Measurements from ENCODE around the gene UBE2R2.
A peak's percentile ranks its signal among the peaks of the same experiment; 100 is the strongest.
"Not testable (repeated sequence)": the region's sequence is repeated elsewhere in the genome, so short reads cannot be mapped to it uniquely, and the experiment has no call there.

Gene UBE2R2

GRCh38 chr9:33843312-33843961 is 26.5 kb downstream of the UBE2R2 start:
- DNase-seq, result no peak

GRCh38 chr9:33846231-33846630 is 29.3 kb downstream of the UBE2R2 start:
- DNase-seq, result no peak

- DNase-seq, result not testable (repeated sequence)
Measured at GRCh38 chr9:33847894-33848205, 30.9 kb downstream of the UBE2R2 start.

- DNase-seq, result no peak
Measured at GRCh38 chr9:33850267-33850629, 33.3 kb downstream of the UBE2R2 start.

GRCh38 chr9:33850677-33851076 is 33.7 kb downstream of the UBE2R2 start:
- no peak for DNase-seq

- DNase-seq, result no peak
Measured at GRCh38 chr9:33851301-33851700, 34.3 kb downstream of the UBE2R2 start.

- DNase-seq, result peak; percentile 45
Measured at GRCh38 chr9:33852216-33852826, 35.4 kb downstream of the UBE2R2 start.

- DNase-seq, result no peak
Measured at GRCh38 chr9:33856247-33856646, 39.3 kb downstream of the UBE2R2 start.

GRCh38 chr9:33858423-33858822 is 41.5 kb downstream of the UBE2R2 start:
- no peak for DNase-seq

- DNase-seq, result no peak
Measured at GRCh38 chr9:33860200-33860871, 43.4 kb downstream of the UBE2R2 start.

GRCh38 chr9:33861917-33862453 is 45.0 kb downstream of the UBE2R2 start:
- no peak for DNase-seq

GRCh38 chr9:33863027-33863426 is 46.1 kb downstream of the UBE2R2 start:
- DNase-seq, result not testable (repeated sequence)

- DNase-seq, result no peak
Measured at GRCh38 chr9:33867747-33868439, 50.9 kb downstream of the UBE2R2 start.

GRCh38 chr9:33868440-33868973 is 51.5 kb downstream of the UBE2R2 start:
- DNase-seq, result no peak

GRCh38 chr9:33869243-33869642 is 52.3 kb downstream of the UBE2R2 start:
- not testable (repeated sequence) for DNase-seq

GRCh38 chr9:33877727-33878489 is 60.9 kb downstream of the UBE2R2 start:
- DNase-seq, result no peak

- no peak for DNase-seq
Measured at GRCh38 chr9:33878691-33879366, 61.9 kb downstream of the UBE2R2 start.

- no peak for DNase-seq
Measured at GRCh38 chr9:33880211-33881089, 63.5 kb downstream of the UBE2R2 start.

- no peak for DNase-seq
Measured at GRCh38 chr9:33881635-33882034, 64.7 kb downstream of the UBE2R2 start.

GRCh38 chr9:33884856-33885701 is 68.1 kb downstream of the UBE2R2 start:
- DNase-seq, result peak; percentile 55
